ENCODE results near the gene EN1.

GRCh38 chr2:118832791-118833715 is 14.4 kb downstream of the EN1 start:
- TF ChIP-seq CTCF (IDR thresholded peaks at IDR 0.05) (no peak), EP300 (IDR thresholded peaks at IDR 0.05; ENCODE audit: low read depth) (no peak)

Measured in transverse colon (tissue), 3 donors.